Adrenal gland (tissue), 12 donors: ENCODE measurements around the gene FAM241B. TPM values are rescaled to one million over a fixed set of nuclear protein-coding genes. Genes with fewer than 3 reads are reported as not detected.

Source experiments
- DNase-seq, 7 donors: peaks; one replicate each; pipeline ENCODE4 v3.0.0-alpha.2; 2019 to 2020
- H3K27ac ChIP-seq, 5 donors: fragments of 200-600 bp; sonication (generic) in 4 of 5; 1 replicate in 3 of 5; 2 replicates in 2 of 5; pipeline versions ENCODE4 v1.5.1 to v1.8.0; 2016 to 2020; ENCODE audit warnings: mild to moderate bottlenecking in 1 of 5
- H3K27me3 ChIP-seq: fragments of 200-600 bp; 2 replicates; pipeline ENCODE4 v1.8.0; 2021
- H3K36me3 ChIP-seq, 2 donors: fragments of 200-600 bp; replicated peaks in 1 of 2; 1 replicate in 1 of 2; 2 replicates in 1 of 2; pipeline versions ENCODE4 v1.5.1 to v1.8.0; 2018 to 2022
- H3K4me1 ChIP-seq, 2 donors: fragments of 200-600 bp; replicated peaks in 1 of 2; 1 replicate in 1 of 2; 2 replicates in 1 of 2; pipeline versions ENCODE4 v1.5.1 to v1.8.0; 2018 to 2021
- H3K4me3 ChIP-seq, 4 donors: fragments of 200-600 bp; sonication (generic) in 3 of 4; one replicate each; pipeline ENCODE4 v1.5.1; 2016 to 2018
- H3K9me3 ChIP-seq, 3 donors: fragments of 200-600 bp; sonication (generic) in 1 of 3; replicated peaks in 1 of 3; 1 replicate in 2 of 3; 2 replicates in 1 of 3; pipeline versions ENCODE4 v1.5.1 to v1.8.0; 2016 to 2021
- CTCF ChIP-seq, 6 experiments: fragments of 450-650 bp in 4 of 6; fragments of 200-600 bp in 2 of 6; sonication (generic) in 1 of 6; IDR thresholded peaks; 1 replicate in 5 of 6; 2 replicates in 1 of 6; pipeline versions ENCODE4 v1.5.1 to v1.8.0; 2016 to 2021; ENCODE audit warnings: antibody characterized with exemption in 6 of 6, mild to moderate bottlenecking in 2 of 6, moderate library complexity in 1 of 6
- POLR2A ChIP-seq, 2 donors: fragments of 450-650 bp; IDR thresholded peaks; one replicate each; pipeline ENCODE4 v1.6.1; 2017; ENCODE audit warnings: antibody characterized with exemption in 2 of 2, mild to moderate bottlenecking in 2 of 2, moderate library complexity in 1 of 2
- WGBS, 4 donors: extraction: QIAGEN DNeasy Blood & Tissue Kit in 2 of 4; methylation state at CpG; one replicate each; pipeline versions ENCODE4 v1.1.5 to v1.1.7; 2013 to 2017; 5-methylcytosine and 5-hydroxymethylcytosine counted together
- intact Hi-C, 2 donors: fragments of 100-400 bp; cut with DNase I; formaldehyde crosslinking; loops; one replicate each; pipeline versions ENCODE4 v1.14.1 to v1.15.0; 2022 to 2023
- polyA plus RNA-seq, 3 donors: library from polyadenylated mRNA; stranded (reverse); fragments of 200-250 nt in 2 of 3; fragments of 350-450 nt in 1 of 3; fragmentation: Illumina TruSeq in 1 of 3; extraction: RNeasy Lipid Tissue Mini Kit (QIAGEN cat#74804) in 1 of 3; gene quantifications; one replicate each; pipeline ENCODE4 v1.2.3, GENCODE V29; 2013 to 2014
- total RNA-seq, 9 donors: library from RNA; depleted of rRNA in 4 of 9; stranded (reverse); fragments of >200 nt in 4 of 9; fragments of 120-200 nt in 1 of 9; fragmentation: NEBNext Ultra II Directional in 1 of 9; extraction: Animal tissue kit (Norgen Biotek cat#: 25700) in 1 of 9; gene quantifications; one replicate each; pipeline versions ENCODE4 v1.1.0 to v1.2.4, GENCODE V29; 2013 to 2023
- donor health status: healthy with polysubstance abuse.
- donor health status: Bipolar disorder and iron deficiency.
- donor health status: DM: yes; HTN: yes; CAD: no.
- donor health status: DM: no; HTN: no; CAD: no.
- donor health status: DM: no; HTN: no; CAD: no.
- donor health status: DM: yes; HTN: yes; CAD: no.

The FAM241B gene
- total and polyA plus RNA-seq, 12 donors = 1.4 to 4.6 (median 3.0) TPM; not detected in 2

- no peak for DNase-seq
- H3K36me3 ChIP-seq = no peaks in the 10 kb centered on the region
- WGBS, 4 donors = 80 to 92% (median 80%) methylated on average over 5 to 6 of the region's 6 CpGs
- H3K4me1 ChIP-seq = no peaks in the 10 kb centered on the region
- H3K4me3 ChIP-seq = no peak overlapping the region
- H3K9me3 ChIP-seq = no peaks in the 10 kb centered on the region
- intact Hi-C loops = no loop called here
- no peak for TF ChIP-seq POLR2A (IDR thresholded peaks at IDR 0.05)
- TF ChIP-seq CTCF (IDR thresholded peaks at IDR 0.05) = no peak
- H3K27me3 ChIP-seq = no peaks in the 10 kb centered on the region
- H3K27ac ChIP-seq = no peak overlapping the region
Observed at GRCh38 chr10:69681436-69681835, 51.4 kb downstream of the FAM241B start.

- H3K27ac ChIP-seq = no peak overlapping the region
- H3K9me3 ChIP-seq = no peaks in the 10 kb centered on the region
- no peaks in the 10 kb centered on the region for H3K4me1 ChIP-seq
- H3K36me3 ChIP-seq = no peaks in the 10 kb centered on the region
- no peak for TF ChIP-seq POLR2A (IDR thresholded peaks at IDR 0.05)
- no peak for TF ChIP-seq CTCF (IDR thresholded peaks at IDR 0.05)
- DNase-seq = no peak
- intact Hi-C loops = no loop called here
- no peak overlapping the region for H3K4me3 ChIP-seq
- no peaks in the 10 kb centered on the region for H3K27me3 ChIP-seq
Observed at GRCh38 chr10:69682955-69683474, 53.0 kb downstream of the FAM241B start.

Other genes with a start within 250 kb of the FAM241B start
- gene TACR2, start 213.3 kb upstream of the FAM241B start, total RNA-seq = under 1 TPM in 7 of 9 donors, not detected in 2; 0.11 to 0.55 (median 0.35) TPM
- gene TACR2, start 213.3 kb upstream of the FAM241B start, polyA plus RNA-seq = under 1 TPM in 2 of 3 donors, not detected in 1; 0.33 to 0.37 TPM
- 10 to 100 TPM in 7 of 9 donors, 1 to 10 TPM in 2; 6.9 to 13.6 (median 11.0) TPM for gene TSPAN15, start 178.8 kb upstream of the FAM241B start, total RNA-seq
- 10 to 100 TPM in 1 of 3 donors, 1 to 10 TPM in 2; 5.6 to 14.8 (median 8.6) TPM for gene TSPAN15, start 178.8 kb upstream of the FAM241B start, polyA plus RNA-seq
- gene NEUROG3, start 56.8 kb upstream of the FAM241B start, total RNA-seq = under 1 TPM in 3 of 9 donors, not detected in 6; 0.28 to 0.78 (median 0.48) TPM
- gene NEUROG3, start 56.8 kb upstream of the FAM241B start, polyA plus RNA-seq = under 1 TPM in 1 of 3 donors, not detected in 2; 0.07 TPM
- 1 to 10 TPM in 7 of 9 donors, under 1 TPM in 2; 0.54 to 4.4 (median 1.3) TPM for gene COL13A1, start 171.7 kb downstream of the FAM241B start, total RNA-seq
- 1 to 10 TPM; 1.7 to 7.6 (median 2.3) TPM for gene COL13A1, start 171.7 kb downstream of the FAM241B start, polyA plus RNA-seq